Astrocyte (in vitro differentiated cells and primary cell): ENCODE measurements around the gene C1QL1.

Experiments
- CTCF ChIP-seq: IDR thresholded peaks from 2 replicates; pipeline ENCODE4 v1.5.1; 2011; ENCODE audit warnings: low read depth, mild to moderate bottlenecking, inconsistent platforms, low read length, moderate library complexity; ENCODE audit not compliant: insufficient read depth
- EZH2 ChIP-seq: IDR thresholded peaks from 2 replicates; pipeline ENCODE4 v1.6.1; 2012; ENCODE audit warnings: mild to moderate bottlenecking, low read length, inconsistent platforms; ENCODE audit not compliant: insufficient read depth

DNA sequence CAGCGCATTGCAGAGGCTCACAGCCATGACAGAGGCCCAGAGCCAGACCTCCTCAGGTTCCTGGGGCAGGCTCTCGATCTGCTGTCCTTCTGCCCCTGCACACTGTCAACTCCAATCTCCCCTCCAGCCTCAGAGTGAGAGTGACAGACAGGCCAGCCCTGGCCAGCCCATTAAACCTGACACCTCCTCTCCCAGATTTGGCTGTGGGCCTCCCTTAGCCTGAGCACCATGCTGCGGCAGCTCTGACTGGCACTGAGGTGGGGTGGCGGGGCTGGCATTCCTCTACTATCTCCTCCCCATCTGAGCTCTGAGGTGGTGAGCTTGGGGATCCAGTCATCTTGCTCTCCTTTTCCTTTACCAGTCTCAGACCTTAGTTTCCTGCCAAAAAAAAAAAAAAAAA lies 15.5 kb upstream of the C1QL1 start:
- no peak for TF ChIP-seq CTCF
- TF ChIP-seq EZH2 = no peak
